Measurements from ENCODE around the gene SSX2. TPM values are rescaled to one million over a fixed set of nuclear protein-coding genes. Genes with fewer than 3 reads are reported as not detected.
"Not testable (repeated sequence)": the region's sequence is repeated elsewhere in the genome, so short reads cannot be mapped to it uniquely, and the experiment has no call there.

The SSX2 gene, protein sequence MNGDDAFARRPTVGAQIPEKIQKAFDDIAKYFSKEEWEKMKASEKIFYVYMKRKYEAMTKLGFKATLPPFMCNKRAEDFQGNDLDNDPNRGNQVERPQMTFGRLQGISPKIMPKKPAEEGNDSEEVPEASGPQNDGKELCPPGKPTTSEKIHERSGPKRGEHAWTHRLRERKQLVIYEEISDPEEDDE
- not detected in 2 replicates for total RNA-seq (2014; rRNA removed; shearing (Covaris generic))

DNA sequence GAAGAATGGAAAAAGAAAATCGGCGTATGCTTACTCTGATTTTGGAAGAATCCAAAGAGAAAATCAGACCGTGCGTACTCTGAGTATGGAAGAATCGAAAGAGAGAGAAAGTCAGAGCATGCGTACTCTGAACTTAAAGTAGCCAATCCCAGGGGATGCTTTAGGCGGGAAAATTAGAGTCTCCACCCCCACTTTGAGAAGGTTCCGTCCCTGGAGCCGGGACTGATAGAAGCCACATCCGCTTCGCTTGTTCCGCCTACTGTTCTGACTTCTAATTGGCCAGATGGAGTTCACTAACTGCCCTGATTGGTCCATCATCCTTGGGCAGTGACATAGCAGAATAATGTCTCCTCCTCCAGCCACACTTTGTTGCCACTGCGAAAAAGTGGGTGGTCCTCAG lies at the start of gene SSX2:
TSS of gene SSX2 (minus strand) at position 101 of the 400 bp plus-strand sequence. CDS start 1,429 bp downstream, outside the sequence.
- not testable (repeated sequence) for DNase-seq (ENCODE audit: low read depth)

GRCh38 chrX:52750952-52751351 lies 44.0 kb upstream of the SSX2 start, which contains the start of gene SSX2B:
Gene SSX2B, plus strand, starts transcription at chrX:52751252. Its CDS starts 1,429 bp downstream, at chrX:52752681.
- DNase-seq (ENCODE audit: low read depth) = not testable (repeated sequence)

DNA sequence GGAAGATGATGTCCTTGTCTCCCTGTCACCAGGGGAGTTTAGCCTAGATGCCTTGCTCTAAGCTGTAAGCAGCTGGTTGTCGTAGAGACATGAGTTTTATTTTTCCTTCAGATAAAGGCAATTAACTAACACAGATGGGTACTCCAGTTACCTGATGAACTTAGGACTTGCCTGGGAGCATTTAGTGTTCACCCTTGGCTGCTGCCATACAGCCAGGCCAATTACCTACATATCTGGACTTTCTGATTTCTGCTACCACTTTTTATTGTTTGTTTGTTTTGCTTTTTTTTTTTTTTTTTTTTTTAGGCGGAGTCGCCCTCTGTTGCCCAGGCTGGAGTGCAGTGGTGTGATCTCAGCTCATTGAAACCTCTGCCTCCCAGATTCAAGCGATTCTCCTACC lies 14.9 kb downstream of the SSX2 start:
- not testable (repeated sequence) for DNase-seq (ENCODE audit: low read depth)

- DNase-seq (ENCODE audit: low read depth) = not testable (repeated sequence)
Observed at GRCh38 chrX:52662218-52662617, 44.8 kb downstream of the SSX2 start.

GRCh38 chrX:52655475-52655874 lies 51.5 kb downstream of the SSX2 start:
- not testable (repeated sequence) for DNase-seq (ENCODE audit: low read depth)

DNA sequence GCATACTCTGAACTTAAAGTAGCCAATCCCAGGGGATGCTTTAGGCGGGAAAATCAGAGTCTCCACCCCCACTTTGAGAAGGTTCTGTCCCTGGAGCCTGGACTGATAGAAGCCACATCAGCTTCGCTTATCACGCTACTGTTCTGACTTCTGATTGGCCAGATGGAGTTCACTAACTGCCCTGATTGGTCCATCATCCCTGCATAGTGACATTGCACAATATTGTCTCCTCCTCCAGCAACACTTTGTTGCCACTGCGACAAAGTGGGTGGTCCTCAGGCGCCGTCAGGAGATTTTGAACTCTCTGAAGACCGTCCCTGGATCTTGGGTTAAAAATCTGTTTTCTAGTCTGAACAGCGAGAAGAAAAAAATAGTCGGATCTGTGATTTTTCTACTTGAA lies 52.2 kb downstream of the SSX2 start, which contains the start of gene SSX7:
TSS of gene SSX7 (minus strand) at position 101 of the 400 bp plus-strand sequence. CDS start 1,428 bp downstream, outside the sequence.
- peak; percentile 2 for DNase-seq (ENCODE audit: low read depth)

DNA sequence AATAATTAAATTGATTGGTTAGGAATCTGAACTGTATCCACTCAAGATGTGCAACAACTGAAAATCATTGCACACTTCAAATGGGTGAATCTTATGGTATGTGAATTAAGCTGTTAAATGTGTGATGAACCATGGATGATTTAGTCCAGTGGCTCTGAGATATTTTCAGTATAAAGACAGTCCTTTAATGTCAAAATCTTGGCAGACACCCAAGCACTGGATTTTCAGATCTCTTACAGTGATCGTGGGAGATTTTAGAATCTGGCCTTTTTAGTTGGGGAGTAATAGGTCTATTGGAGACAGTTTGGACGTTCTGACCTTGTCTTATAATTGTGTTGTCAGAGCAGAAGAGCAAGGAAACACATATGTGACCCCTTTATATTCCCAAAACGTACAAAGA lies 56.3 kb downstream of the SSX2 start:
- DNase-seq (ENCODE audit: low read depth) = not testable (repeated sequence)

DNA sequence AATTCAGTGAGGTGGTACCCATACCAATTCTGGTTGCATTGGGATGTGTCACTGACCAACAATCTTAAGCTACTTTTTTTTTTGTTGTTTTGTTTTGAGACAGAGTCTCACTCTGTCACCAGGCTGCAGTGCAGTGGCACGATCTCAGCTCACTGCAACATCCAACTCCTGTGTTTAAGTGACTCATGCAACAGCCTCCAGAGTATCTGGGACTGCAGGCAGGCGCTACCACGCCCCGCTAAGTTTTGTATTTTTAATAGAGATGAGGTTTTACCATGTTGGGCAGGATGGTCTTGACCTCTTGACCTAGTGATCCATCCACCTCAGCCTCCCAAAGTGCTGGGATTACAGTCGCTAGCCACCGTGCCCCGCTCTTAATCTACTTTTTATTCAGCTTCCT lies 58.0 kb downstream of the SSX2 start:
- DNase-seq (ENCODE audit: low read depth) = not testable (repeated sequence)

Other genes starting within 250 kb of the SSX2 start
- not detected in 2 replicates for gene XAGE1A, start 211.4 kb downstream of the SSX2 start, total RNA-seq (2014; rRNA removed; shearing (Covaris generic))
- not detected in 2 replicates for gene XAGE1B, start 190.1 kb downstream of the SSX2 start, total RNA-seq (2014; rRNA removed; shearing (Covaris generic))
- gene SSX7, start 52.3 kb downstream of the SSX2 start, total RNA-seq (2014; rRNA removed; shearing (Covaris generic)) = not detected in 2 replicates
- gene SSX2B, start 44.1 kb upstream of the SSX2 start, total RNA-seq (2014; rRNA removed; shearing (Covaris generic)) = 0.25 and 0.98 TPM in 2 replicates
- not detected in 2 replicates for gene SPANXN5, start 90.2 kb upstream of the SSX2 start, total RNA-seq (2014; rRNA removed; shearing (Covaris generic))
- not detected in 2 replicates for gene XAGE5, start 104.1 kb upstream of the SSX2 start, total RNA-seq (2014; rRNA removed; shearing (Covaris generic))
- not detected in 2 replicates for gene XAGE3, start 160.9 kb upstream of the SSX2 start, total RNA-seq (2014; rRNA removed; shearing (Covaris generic))
- gene FAM156B, start 190.2 kb upstream of the SSX2 start, total RNA-seq (2014; rRNA removed; shearing (Covaris generic)) = 15.2 and 22.1 TPM in 2 replicates

All from M059J (cell line).